NCI-H2029 treated with DMSO at 0.1 percent for 48 hours (cell line): Measurements from ENCODE around the gene CDK5RAP2.
A peak's percentile ranks its signal among the peaks of the same experiment; 100 is the strongest.

Experiments used
- DNase-seq: peaks from one replicate; lab custom pipeline; 2025; lab: John Stamatoyannopoulos, UW

The CDK5RAP2 gene

GRCh38 chr9:120399940-120400339 is 180.0 kb downstream of the CDK5RAP2 start:
- DNase-seq = no peak

- no peak for DNase-seq
Observed at GRCh38 chr9:120398286-120398685, 181.7 kb downstream of the CDK5RAP2 start.

GRCh38 chr9:120397453-120397852 is 182.5 kb downstream of the CDK5RAP2 start:
- no peak for DNase-seq

GRCh38 chr9:120396931-120397330 is 183.0 kb downstream of the CDK5RAP2 start:
- DNase-seq = no peak

GRCh38 chr9:120396418-120396817 is 183.5 kb downstream of the CDK5RAP2 start:
- no peak for DNase-seq

GRCh38 chr9:120395376-120395775 is 184.6 kb downstream of the CDK5RAP2 start:
- DNase-seq = no peak

- no peak for DNase-seq
Observed at GRCh38 chr9:120394058-120394669, 185.8 kb downstream of the CDK5RAP2 start.

GRCh38 chr9:120393386-120394057 is 186.4 kb downstream of the CDK5RAP2 start:
- DNase-seq = no peak

GRCh38 chr9:120392711-120393110 is 187.3 kb downstream of the CDK5RAP2 start:
- no peak for DNase-seq

GRCh38 chr9:120392245-120392644 is 187.7 kb downstream of the CDK5RAP2 start:
- DNase-seq = no peak

GRCh38 chr9:120391691-120392090 is 188.3 kb downstream of the CDK5RAP2 start:
- no peak for DNase-seq

GRCh38 chr9:120390637-120391190 is 189.3 kb downstream of the CDK5RAP2 start:
- DNase-seq = no peak

GRCh38 chr9:120389867-120390266 is 190.1 kb downstream of the CDK5RAP2 start:
- no peak for DNase-seq

- DNase-seq = no peak
Observed at GRCh38 chr9:120389300-120389699, 190.7 kb downstream of the CDK5RAP2 start.

- DNase-seq = peak; percentile 12
Observed at GRCh38 chr9:120388003-120388855, 191.7 kb downstream of the CDK5RAP2 start.

- peak; percentile 81 for DNase-seq
Observed at GRCh38 chr9:120387257-120388002, 192.5 kb downstream of the CDK5RAP2 start.

GRCh38 chr9:120386390-120387131 is 193.4 kb downstream of the CDK5RAP2 start:
- peak; percentile 80 for DNase-seq

GRCh38 chr9:120385606-120386389 is 194.2 kb downstream of the CDK5RAP2 start:
- DNase-seq = no peak

GRCh38 chr9:120384925-120385272 is 195.1 kb downstream of the CDK5RAP2 start:
- no peak for DNase-seq
